ENCODE measurements around the gene CEBPZ. TPM values are rescaled to one million over a fixed set of nuclear protein-coding genes. Genes with fewer than 3 reads are reported as not detected.
"Not testable (repeated sequence)": the region's sequence is repeated elsewhere in the genome, so short reads cannot be mapped to it uniquely, and the experiment has no call there.

Gene CEBPZ
- total RNA-seq, 2 experiments from 2014 or later: 34.9 to 57.2 TPM

DNA sequence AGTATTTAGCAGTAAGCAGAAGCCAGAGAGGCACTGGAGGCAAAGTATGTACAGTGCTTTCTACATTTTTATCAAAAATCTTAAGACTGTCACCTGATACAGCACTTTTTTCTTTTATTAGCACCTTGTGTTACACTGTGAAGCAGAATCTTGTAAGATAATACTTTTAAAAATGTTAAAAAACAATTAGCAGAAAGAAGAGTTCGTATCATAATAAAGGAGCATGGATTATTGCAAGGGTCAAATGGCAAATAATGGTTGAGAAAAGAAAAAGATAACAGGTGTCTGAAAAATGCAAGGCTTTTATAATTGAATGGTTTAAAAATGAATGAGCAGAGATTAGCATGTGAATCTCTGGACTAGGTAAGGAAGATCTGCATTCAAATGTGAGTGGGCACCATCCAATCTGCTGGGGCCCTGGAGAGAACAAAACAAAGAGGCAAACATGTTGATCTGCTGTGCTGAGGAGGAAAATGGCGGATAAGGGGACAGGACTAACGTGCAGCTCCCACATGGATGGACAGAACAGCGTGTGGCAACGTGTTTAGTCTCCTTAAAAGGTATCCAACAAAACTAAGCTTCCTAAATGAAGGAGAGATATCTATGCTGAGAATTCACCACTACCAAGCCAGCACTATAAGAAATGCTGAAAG is 25.6 kb downstream of the CEBPZ start:
- H3K36me3 ChIP-seq (ENCODE audit: insufficient read depth, low read length): peaks cover 100% of the 10 kb centered on the region

DNA sequence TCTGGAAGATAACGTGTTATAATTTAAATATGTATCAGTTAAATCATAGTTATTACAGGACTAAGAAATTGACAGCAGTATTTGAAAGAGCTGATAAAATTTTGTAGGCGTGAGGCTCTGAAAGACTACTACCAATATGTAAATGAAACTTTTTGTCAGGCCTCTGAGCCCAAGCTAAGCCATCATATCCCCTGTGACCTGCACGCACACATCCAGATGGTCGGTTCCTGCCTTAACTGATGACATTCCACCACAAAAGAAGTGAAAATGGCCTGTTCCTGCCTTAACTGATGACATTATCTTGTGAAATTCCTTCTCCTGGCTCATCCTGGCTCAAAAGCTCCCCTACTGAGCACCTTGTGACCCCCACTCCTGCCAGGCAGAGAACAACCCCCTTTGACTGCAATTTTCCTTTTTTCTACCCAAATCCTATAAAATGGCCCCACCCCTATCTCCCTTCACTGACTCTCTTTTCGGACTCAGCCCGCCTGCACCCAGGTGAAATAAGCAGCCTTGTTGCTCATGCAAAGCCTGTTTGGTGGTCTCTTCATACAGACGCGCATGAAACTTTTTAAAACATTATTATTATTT is 26.2 kb downstream of the CEBPZ start:
- CTCF ChIA-PET (ENCODE audit: unreplicated experiment); H2AFZ ChIP-seq (ENCODE audit: low read length); H3K4me1 ChIP-seq (ENCODE audit: insufficient read depth, low read length, poor library complexity, severe bottlenecking); DNase-seq (ENCODE audit: low spot score); POLR2A ChIA-PET; H4K20me1 ChIP-seq (ENCODE audit: insufficient read depth, low read length); H3K4me2 ChIP-seq (ENCODE audit: low read length); H3K9me2 ChIP-seq (ENCODE audit: insufficient read depth, low read length); H3K27ac ChIP-seq (ENCODE audit: low read depth, low read length, poor library complexity, severe bottlenecking); intact Hi-C loops (cut with micrococcal nuclease; ENCODE audit: unreplicated experiment); H3K4me3 ChIP-seq (ENCODE audit: low read depth, low read length, poor library complexity, severe bottlenecking); BruUV-seq (replicated peaks): not testable (repeated sequence)
- H3K9me3 ChIP-seq (ENCODE audit: low read length): peaks cover 33% of the 10 kb centered on the region
- H3K36me3 ChIP-seq (ENCODE audit: insufficient read depth, low read length): peaks cover 100% of the 10 kb centered on the region
- H3K79me2 ChIP-seq (ENCODE audit: insufficient read depth, low read depth, low read length): peaks cover 86% of the 10 kb centered on the region; the same call in 1 of the 2 replicates

More for the DNA sequence above, 25.6 kb downstream of the CEBPZ start:
- Histone ChIP-seq H3K79me2 (ENCODE audit: insufficient read depth, low read depth, low read length) (peaks cover 81% of the 10 kb centered on the region; the same call in 1 of the 2 replicates), H3K9me2 (ENCODE audit: insufficient read depth, low read length) (no peaks in the 10 kb centered on the region), H3K4me3 (ENCODE audit: low read depth, low read length, poor library complexity, severe bottlenecking) (no peak overlapping the region), H2AFZ (ENCODE audit: low read length) (no peak overlapping the region), H4K20me1 (ENCODE audit: insufficient read depth, low read length) (no peaks in the 10 kb centered on the region), H3K9me3 (ENCODE audit: low read length) (peaks cover 33% of the 10 kb centered on the region), H3K27ac (ENCODE audit: low read depth, low read length, poor library complexity, severe bottlenecking) (no peak overlapping the region), H3K4me2 (ENCODE audit: low read length) (no peak overlapping the region), H3K4me1 (ENCODE audit: insufficient read depth, low read length, poor library complexity, severe bottlenecking) (no peaks in the 10 kb centered on the region)
- intact Hi-C loops (cut with micrococcal nuclease; ENCODE audit: unreplicated experiment): no loop called here
- DNase-seq (ENCODE audit: low spot score): no peak
- no TSS peak for BruUV-seq (replicated peaks)
- no peak for TF ChIP-seq EZH2phosphoT487 (IDR thresholded peaks at IDR 0.05; ENCODE audit: borderline replicate concordance, low read depth, low read length)
- TF ChIP-seq, protein P1, sequence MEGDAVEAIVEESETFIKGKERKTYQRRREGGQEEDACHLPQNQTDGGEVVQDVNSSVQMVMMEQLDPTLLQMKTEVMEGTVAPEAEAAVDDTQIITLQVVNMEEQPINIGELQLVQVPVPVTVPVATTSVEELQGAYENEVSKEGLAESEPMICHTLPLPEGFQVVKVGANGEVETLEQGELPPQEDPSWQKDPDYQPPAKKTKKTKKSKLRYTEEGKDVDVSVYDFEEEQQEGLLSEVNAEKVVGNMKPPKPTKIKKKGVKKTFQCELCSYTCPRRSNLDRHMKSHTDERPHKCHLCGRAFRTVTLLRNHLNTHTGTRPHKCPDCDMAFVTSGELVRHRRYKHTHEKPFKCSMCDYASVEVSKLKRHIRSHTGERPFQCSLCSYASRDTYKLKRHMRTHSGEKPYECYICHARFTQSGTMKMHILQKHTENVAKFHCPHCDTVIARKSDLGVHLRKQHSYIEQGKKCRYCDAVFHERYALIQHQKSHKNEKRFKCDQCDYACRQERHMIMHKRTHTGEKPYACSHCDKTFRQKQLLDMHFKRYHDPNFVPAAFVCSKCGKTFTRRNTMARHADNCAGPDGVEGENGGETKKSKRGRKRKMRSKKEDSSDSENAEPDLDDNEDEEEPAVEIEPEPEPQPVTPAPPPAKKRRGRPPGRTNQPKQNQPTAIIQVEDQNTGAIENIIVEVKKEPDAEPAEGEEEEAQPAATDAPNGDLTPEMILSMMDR (conservative IDR thresholded peaks at IDR 0.05; ENCODE audit: low read length): no peak
- POLR2A ChIA-PET: no interaction called here
- CTCF ChIA-PET (ENCODE audit: unreplicated experiment): no interaction called here

DNA sequence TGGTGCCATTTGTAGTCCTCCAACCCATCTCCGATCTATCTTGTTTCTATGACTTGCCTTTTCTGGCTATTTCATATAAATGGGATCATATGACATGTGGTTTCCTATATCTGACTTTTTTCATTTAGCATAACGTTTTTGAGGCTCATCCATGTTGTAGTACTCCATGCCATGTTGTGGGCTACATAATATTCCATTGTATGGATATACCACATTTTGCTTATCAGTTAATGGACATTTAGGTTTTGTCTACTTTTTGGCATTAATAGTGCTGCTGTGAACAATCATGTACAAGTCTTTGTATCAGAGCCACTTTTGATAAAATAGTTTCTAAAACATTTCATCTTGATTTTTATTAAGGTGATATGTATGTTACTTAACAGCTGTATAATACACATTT is 27.7 kb downstream of the CEBPZ start:
- TF ChIP-seq, protein P1 (conservative IDR thresholded peaks at IDR 0.05; ENCODE audit: low read length): no peak
- no peak for TF ChIP-seq EZH2phosphoT487 (IDR thresholded peaks at IDR 0.05; ENCODE audit: borderline replicate concordance, low read depth, low read length)
- Histone ChIP-seq H3K9me3 (ENCODE audit: low read length) (peaks cover 27% of the 10 kb centered on the region), H3K36me3 (ENCODE audit: insufficient read depth, low read length) (peaks cover 96% of the 10 kb centered on the region), H3K4me1 (ENCODE audit: insufficient read depth, low read length, poor library complexity, severe bottlenecking) (peaks cover 3% of the 10 kb centered on the region), H4K20me1 (ENCODE audit: insufficient read depth, low read length) (no peaks in the 10 kb centered on the region), H3K9me2 (ENCODE audit: insufficient read depth, low read length) (no peaks in the 10 kb centered on the region), H3K4me2 (ENCODE audit: low read length) (no peak overlapping the region), H3K4me3 (ENCODE audit: low read depth, low read length, poor library complexity, severe bottlenecking) (no peak overlapping the region), H2AFZ (ENCODE audit: low read length) (no peak overlapping the region), H3K27ac (ENCODE audit: low read depth, low read length, poor library complexity, severe bottlenecking) (no peak overlapping the region), H3K79me2 (ENCODE audit: insufficient read depth, low read depth, low read length) (peaks cover 92% of the 10 kb centered on the region; the same call in 1 of the 2 replicates)
- no peak for DNase-seq (ENCODE audit: low spot score)
- ChIA-PET CTCF (ENCODE audit: unreplicated experiment) (no interaction called here), POLR2A (no interaction called here)
- BruUV-seq (replicated peaks): no TSS peak
- intact Hi-C loops (cut with micrococcal nuclease; ENCODE audit: unreplicated experiment): no loop called here
